Thymus (tissue), 11 donors: Measurements from ENCODE around the gene WWP2. TPM values are rescaled to one million over a fixed set of nuclear protein-coding genes. Genes with fewer than 3 reads are reported as not detected.
"Not testable (repeated sequence)": the region's sequence is repeated elsewhere in the genome, so short reads cannot be mapped to it uniquely, and the experiment has no call there.

Experiments
- DNase-seq, 9 donors: peaks; one replicate each; pipeline ENCODE4 v3.0.0-alpha.2; 2013; ENCODE audit warnings: low spot score in 9 of 9, low read depth in 6 of 9, missing footprints in 1 of 9
- H3K27ac ChIP-seq, 2 donors: one replicate each; pipeline ENCODE4 v1.5.1; 2013; ENCODE audit warnings: control low read depth in 1 of 2, low read depth in 1 of 2, low read length in 1 of 2, mild to moderate bottlenecking in 1 of 2, moderate library complexity in 1 of 2
- H3K27me3 ChIP-seq, 2 donors: one replicate each; pipeline ENCODE4 v1.5.1; 2013; ENCODE audit warnings: low read length in 1 of 2; ENCODE audit not compliant: control insufficient read depth in 2 of 2, insufficient read depth in 1 of 2
- H3K36me3 ChIP-seq, 2 donors: one replicate each; pipeline ENCODE4 v1.5.1; 2013; ENCODE audit warnings: low read length in 1 of 2, mild to moderate bottlenecking in 1 of 2, moderate library complexity in 1 of 2; ENCODE audit not compliant: control insufficient read depth in 2 of 2, insufficient read depth in 2 of 2
- H3K4me1 ChIP-seq, 2 donors: one replicate each; pipeline ENCODE4 v1.5.1; 2013; ENCODE audit warnings: low read length in 2 of 2; ENCODE audit not compliant: control insufficient read depth in 2 of 2, insufficient read depth in 2 of 2
- H3K4me3 ChIP-seq, 2 donors: one replicate each; pipeline ENCODE4 v1.5.1; 2013; ENCODE audit warnings: low read length in 2 of 2, control low read depth in 1 of 2, mild to moderate bottlenecking in 1 of 2
- H3K9me3 ChIP-seq, 2 donors: one replicate each; pipeline ENCODE4 v1.5.1; 2013; ENCODE audit warnings: low read length in 1 of 2, mild to moderate bottlenecking in 1 of 2; ENCODE audit not compliant: control insufficient read depth in 2 of 2, insufficient read depth in 1 of 2
- WGBS: extraction: QIAGEN DNeasy Blood & Tissue Kit; methylation state at CpG from one replicate; pipeline ENCODE4 v1.1.7; 2013; 5-methylcytosine and 5-hydroxymethylcytosine counted together
- polyA plus RNA-seq: library from polyadenylated mRNA; stranded (reverse); fragments of 200-250 nt; gene quantifications from one replicate; pipeline ENCODE4 v1.2.3, GENCODE V29; 2013
- total RNA-seq: library from RNA; stranded (reverse); fragments of 120-200 nt; gene quantifications from one replicate; pipeline ENCODE4 v1.2.4, GENCODE V29; 2013
- donor health status: healthy.

The WWP2 gene
- total and polyA plus RNA-seq, 2 donors = 13.5 to 21.1 TPM

- not testable (repeated sequence) for H3K36me3 ChIP-seq, H3K4me1 ChIP-seq, H3K27ac ChIP-seq, DNase-seq, H3K9me3 ChIP-seq, H3K4me3 ChIP-seq, H3K27me3 ChIP-seq
- WGBS = 94% methylated on average over 17 of the region's 24 CpGs
Measured at GRCh38 chr16:69952572-69953355, 190.6 kb downstream of the WWP2 start.

- H3K9me3 ChIP-seq, H3K36me3 ChIP-seq, H3K27me3 ChIP-seq, DNase-seq, H3K27ac ChIP-seq, H3K4me1 ChIP-seq, H3K4me3 ChIP-seq: not testable (repeated sequence)
- WGBS = 96% methylated on average over 13 of the region's 13 CpGs
Measured at GRCh38 chr16:69954241-69954640, 192.1 kb downstream of the WWP2 start.

- not testable (repeated sequence) for H3K4me1 ChIP-seq, H3K9me3 ChIP-seq, H3K4me3 ChIP-seq, DNase-seq, H3K27me3 ChIP-seq, H3K27ac ChIP-seq, H3K36me3 ChIP-seq
- 94% methylated on average over 6 of the region's 9 CpGs for WGBS
Measured at GRCh38 chr16:69963312-69963711, 201.2 kb downstream of the WWP2 start.

- not testable (repeated sequence) for H3K4me3 ChIP-seq, H3K9me3 ChIP-seq, DNase-seq, H3K36me3 ChIP-seq, H3K27ac ChIP-seq, H3K27me3 ChIP-seq, H3K4me1 ChIP-seq
- 23% methylated on average over 28 of the region's 68 CpGs for WGBS
Measured at GRCh38 chr16:69964960-69965660, 203.0 kb downstream of the WWP2 start.

- H3K27ac ChIP-seq = not testable (repeated sequence)
Measured at GRCh38 chr16:69965661-69966054, 203.5 kb downstream of the WWP2 start.

GRCh38 chr16:69967688-69968087, 205.6 kb downstream of the WWP2 start:
- not testable (repeated sequence) for H3K4me1 ChIP-seq, DNase-seq, H3K9me3 ChIP-seq, H3K27me3 ChIP-seq, H3K4me3 ChIP-seq, H3K36me3 ChIP-seq, H3K27ac ChIP-seq
- no CpG with 5 or more reads among the region's 5 CpGs for WGBS

More at GRCh38 chr16:69965661-69966054, 203.5 kb downstream of the WWP2 start:
- not testable (repeated sequence) for H3K4me3 ChIP-seq, H3K9me3 ChIP-seq, DNase-seq, H3K36me3 ChIP-seq, H3K27me3 ChIP-seq, H3K4me1 ChIP-seq
- no CpG with 5 or more reads among the region's 24 CpGs for WGBS

GRCh38 chr16:69968125-69968524, 206.0 kb downstream of the WWP2 start:
- H3K27ac ChIP-seq, H3K27me3 ChIP-seq, H3K4me1 ChIP-seq, H3K4me3 ChIP-seq, H3K9me3 ChIP-seq, DNase-seq, H3K36me3 ChIP-seq: not testable (repeated sequence)
- no CpG with 5 or more reads among the region's 10 CpGs for WGBS

GRCh38 chr16:69969657-69970056, 207.5 kb downstream of the WWP2 start:
- not testable (repeated sequence) for H3K4me3 ChIP-seq, H3K36me3 ChIP-seq, H3K9me3 ChIP-seq, H3K4me1 ChIP-seq, DNase-seq, H3K27ac ChIP-seq, H3K27me3 ChIP-seq
- WGBS = 98% methylated on average over 3 of the region's 4 CpGs

- H3K36me3 ChIP-seq, H3K4me1 ChIP-seq, H3K4me3 ChIP-seq, H3K27ac ChIP-seq, H3K9me3 ChIP-seq, DNase-seq, H3K27me3 ChIP-seq: not testable (repeated sequence)
- WGBS = 100% methylated on average over 2 of the region's 7 CpGs
Measured at GRCh38 chr16:69972120-69972519, 210.0 kb downstream of the WWP2 start.
